HepG2 (cell line): ENCODE results near the gene MED13.

Experiments
- ZKSCAN1 ChIP-seq: fragments of 150-350 bp; IDR thresholded peaks from 2 replicates; pipeline ENCODE4 v1.6.1; 2014; ENCODE audit warnings: low read length
- TF ChIP-seq, protein P1 (sequence below): sonication (generic); formaldehyde crosslinking; IDR thresholded peaks from 2 replicates; pipeline ENCODE4 v1.5.0; 2020; ENCODE audit warnings: mild to moderate bottlenecking, missing genetic modification reagents, borderline replicate concordance

- TF ChIP-seq ZKSCAN1: no peak
- TF ChIP-seq, protein P1, sequence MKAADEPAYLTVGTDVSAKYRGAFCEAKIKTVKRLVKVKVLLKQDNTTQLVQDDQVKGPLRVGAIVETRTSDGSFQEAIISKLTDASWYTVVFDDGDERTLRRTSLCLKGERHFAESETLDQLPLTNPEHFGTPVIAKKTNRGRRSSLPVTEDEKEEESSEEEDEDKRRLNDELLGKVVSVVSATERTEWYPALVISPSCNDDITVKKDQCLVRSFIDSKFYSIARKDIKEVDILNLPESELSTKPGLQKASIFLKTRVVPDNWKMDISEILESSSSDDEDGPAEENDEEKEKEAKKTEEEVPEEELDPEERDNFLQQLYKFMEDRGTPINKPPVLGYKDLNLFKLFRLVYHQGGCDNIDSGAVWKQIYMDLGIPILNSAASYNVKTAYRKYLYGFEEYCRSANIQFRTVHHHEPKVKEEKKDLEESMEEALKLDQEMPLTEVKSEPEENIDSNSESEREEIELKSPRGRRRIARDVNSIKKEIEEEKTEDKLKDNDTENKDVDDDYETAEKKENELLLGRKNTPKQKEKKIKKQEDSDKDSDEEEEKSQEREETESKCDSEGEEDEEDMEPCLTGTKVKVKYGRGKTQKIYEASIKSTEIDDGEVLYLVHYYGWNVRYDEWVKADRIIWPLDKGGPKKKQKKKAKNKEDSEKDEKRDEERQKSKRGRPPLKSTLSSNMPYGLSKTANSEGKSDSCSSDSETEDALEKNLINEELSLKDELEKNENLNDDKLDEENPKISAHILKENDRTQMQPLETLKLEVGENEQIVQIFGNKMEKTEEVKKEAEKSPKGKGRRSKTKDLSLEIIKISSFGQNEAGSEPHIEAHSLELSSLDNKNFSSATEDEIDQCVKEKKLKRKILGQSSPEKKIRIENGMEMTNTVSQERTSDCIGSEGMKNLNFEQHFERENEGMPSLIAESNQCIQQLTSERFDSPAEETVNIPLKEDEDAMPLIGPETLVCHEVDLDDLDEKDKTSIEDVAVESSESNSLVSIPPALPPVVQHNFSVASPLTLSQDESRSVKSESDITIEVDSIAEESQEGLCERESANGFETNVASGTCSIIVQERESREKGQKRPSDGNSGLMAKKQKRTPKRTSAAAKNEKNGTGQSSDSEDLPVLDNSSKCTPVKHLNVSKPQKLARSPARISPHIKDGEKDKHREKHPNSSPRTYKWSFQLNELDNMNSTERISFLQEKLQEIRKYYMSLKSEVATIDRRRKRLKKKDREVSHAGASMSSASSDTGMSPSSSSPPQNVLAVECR (CRISPR knock-in tag): no peak
These were observed 123.0 kb downstream of the MED13 start for GRCh38 chr17:61942085-61942484.
